ENCODE results near the gene H2BW2.

GRCh38 chrX:104013606-104014005 is 26.1 kb upstream of the H2BW2 start, which contains the start of gene H2BW1:
- TF ChIP-seq RAD21 (conservative IDR thresholded peaks at IDR 0.05 in 1 of 2, IDR thresholded peaks at IDR 0.05 in 1 of 2): no peak
- TF ChIP-seq CTCF (IDR thresholded peaks at IDR 0.05): no peak
- no peak for TF ChIP-seq USF2 (IDR thresholded peaks at IDR 0.05)
- no peak for TF ChIP-seq POLR2A (IDR thresholded peaks at IDR 0.05; ENCODE audit: low read length)
- TF ChIP-seq EP300 (IDR thresholded peaks at IDR 0.05): no peak
- no peak for TF ChIP-seq ZFP36 (IDR thresholded peaks at IDR 0.05; ENCODE audit: borderline replicate concordance, partially characterized antibody)
- TF ChIP-seq MAFK (IDR thresholded peaks at IDR 0.05; ENCODE audit: partially characterized antibody): no peak

Measured in A549 (cell line).